ENCODE measurements around the gene FAM210A.

- TF ChIP-seq CTCF (IDR thresholded peaks at IDR 0.05): no peak
- no peak for TF ChIP-seq EZH2phosphoT487 (IDR thresholded peaks at IDR 0.05)
Observed at GRCh38 chr18:13616525-13617035, 109.8 kb downstream of the FAM210A start.
